GM12878 (cell line): ENCODE data around the gene SEC61A1. TPM values are rescaled to one million over a fixed set of nuclear protein-coding genes. Genes with fewer than 3 reads are reported as not detected.

Source experiments
- ATAC-seq: fragments of 200-7000 bp; cut with Tn5 transposase; 3 replicates; pipeline ENCODE4 v1.9.1; 2020; ENCODE audit warnings: mild to moderate bottlenecking, moderate library complexity
- BruUV-seq: library from RNA; stranded (reverse); fragments of 400-500 nt; replicated peaks from 2 replicates; lab custom pipeline; 2021; lab: Mats Ljungman, UMichigan
- CTCF ChIA-PET: fragments of 300-600 bp; sonication (Branson Sonifier 250); formaldehyde crosslinking; extraction: SDS; loops from one replicate; lab custom pipeline; 2021; ENCODE audit warnings: inconsistent platforms; lab: Yijun Ruan, JAX
- POLR2A ChIA-PET: fragments of 350-600 bp; formaldehyde crosslinking; extraction: SDS; loops from one replicate; lab custom pipeline; 2021; ENCODE audit warnings: inconsistent platforms; lab: Charles Lee
- RAD21 ChIA-PET: fragments of 300-600 bp; sonication (Branson Sonifier 250); formaldehyde crosslinking; loops from one replicate; lab custom pipeline; 2023; ENCODE audit warnings: antibody characterized with exemption; ENCODE audit not compliant: unreplicated experiment; lab: Charles Lee
- SMC1A ChIA-PET: fragments of 300-600 bp; sonication (Branson Sonifier 250); formaldehyde crosslinking; loops from one replicate; lab custom pipeline; 2023; ENCODE audit not compliant: unreplicated experiment, uncharacterized antibody; lab: Charles Lee
- DNase-seq: peaks from one replicate; pipeline ENCODE4 v3.0.0-alpha.2; 2011; ENCODE audit warnings: low read depth, low spot score
- FAIRE-seq: peaks from 3 replicates; lab custom pipeline; 2011; peaks lifted over from hg19 to GRCh38; lab: Jason Lieb, UNC
- H2AFZ ChIP-seq: 2 replicates; pipeline ENCODE4 v1.6.0; 2011; ENCODE audit warnings: low read depth, low read length, control low read depth; ENCODE audit not compliant: control insufficient read depth
- H3K27ac ChIP-seq: 2 replicates; pipeline ENCODE4 v1.5.1; 2011; ENCODE audit warnings: control low read depth; ENCODE audit not compliant: control insufficient read depth, insufficient read depth
- H3K27me3 ChIP-seq, 2 experiments: replicated peaks in 1 of 2; 2 replicates each; pipeline versions ENCODE4 v1.6.0 to v1.6.1; 2011; ENCODE audit warnings: low read length in 1 of 2; ENCODE audit not compliant: control insufficient read depth in 2 of 2, insufficient read depth in 2 of 2
- H3K36me3 ChIP-seq, 2 experiments: 2 replicates each; pipeline ENCODE4 v1.5.1; 2011; ENCODE audit warnings: low read length in 1 of 2; ENCODE audit not compliant: control insufficient read depth in 2 of 2, insufficient read depth in 2 of 2
- H3K4me1 ChIP-seq: 2 replicates; pipeline ENCODE4 v1.6.1; 2011; ENCODE audit warnings: mild to moderate bottlenecking, low read length, moderate library complexity, mixed read lengths; ENCODE audit not compliant: control insufficient read depth, insufficient read depth
- H3K4me2 ChIP-seq: 2 replicates; pipeline ENCODE4 v1.6.0; 2011; ENCODE audit warnings: control low read depth; ENCODE audit not compliant: control insufficient read depth, insufficient read depth
- H3K4me3 ChIP-seq: fragments of 200-600 bp; sonication (generic); 2 replicates; pipeline ENCODE4 v1.5.1; 2016
- H3K79me2 ChIP-seq: 2 replicates; pipeline ENCODE4 v1.6.0; 2011; ENCODE audit warnings: low read length; ENCODE audit not compliant: control insufficient read depth, insufficient read depth
- H3K9ac ChIP-seq: 2 replicates; pipeline ENCODE4 v1.8.0; 2011; ENCODE audit warnings: low read length, control low read depth, mixed read lengths; ENCODE audit not compliant: control insufficient read depth, insufficient read depth
- H3K9me3 ChIP-seq: replicated peaks from 3 replicates; pipeline ENCODE4 v1.5.1; 2011; ENCODE audit warnings: mild to moderate bottlenecking, low read length; ENCODE audit not compliant: control insufficient read depth, insufficient read depth
- H4K20me1 ChIP-seq: 2 replicates; pipeline ENCODE4 v1.6.0; 2011; ENCODE audit not compliant: control insufficient read depth, insufficient read depth
- ETV6 ChIP-seq, 2 experiments: fragments of 450-650 bp in 1 of 2; IDR thresholded peaks in 1 of 2; conservative IDR thresholded peaks in 1 of 2; 2 replicates each; pipeline ENCODE4 v1.6.1; 2014; ENCODE audit warnings: antibody characterized with exemption in 1 of 2, borderline replicate concordance in 1 of 2, low read depth in 1 of 2, mild to moderate bottlenecking in 1 of 2, moderate library complexity in 1 of 2
- HDAC6 ChIP-seq: fragments of 200-600 bp; sonication (generic); IDR thresholded peaks from one replicate; pipeline ENCODE4 v1.8.0; 2017; ENCODE audit warnings: antibody characterized with exemption; ENCODE audit not compliant: unreplicated experiment
- KAT2A ChIP-seq: conservative IDR thresholded peaks from 2 replicates; pipeline ENCODE4 v1.6.1; 2011; ENCODE audit warnings: low read depth, low read length; ENCODE audit not compliant: control insufficient read depth
- MXI1 ChIP-seq: fragments of 150-350 bp; IDR thresholded peaks from 2 replicates; pipeline ENCODE4 v1.6.1; 2011; ENCODE audit warnings: low read depth, mild to moderate bottlenecking, inconsistent platforms, low read length, improper control_type of control experiment
- NFIC ChIP-seq: IDR thresholded peaks from 2 replicates; pipeline ENCODE4 v1.6.1; 2012; ENCODE audit warnings: low read depth, mild to moderate bottlenecking, inconsistent platforms, low read length, moderate library complexity
- NR2C2 ChIP-seq: IDR thresholded peaks from 2 replicates; pipeline ENCODE4 v1.6.1; 2011; ENCODE audit warnings: borderline replicate concordance, low read depth; ENCODE audit not compliant: control insufficient read depth, insufficient read length
- POLR2AphosphoS2 ChIP-seq: IDR thresholded peaks from 2 replicates; pipeline ENCODE4 v1.6.1; 2011; ENCODE audit warnings: low read depth, mild to moderate bottlenecking, low read length, improper control_type of control experiment, moderate library complexity
- POLR2AphosphoS5 ChIP-seq: IDR thresholded peaks from 2 replicates; pipeline ENCODE4 v1.6.1; 2011; ENCODE audit warnings: mild to moderate bottlenecking, low read length, inconsistent platforms
- POU2F2 ChIP-seq: IDR thresholded peaks from 3 replicates; pipeline ENCODE4 v1.6.1; 2011; ENCODE audit warnings: low read depth, mild to moderate bottlenecking, low read length, borderline replicate concordance
- RAD51 ChIP-seq: fragments of 450-650 bp; IDR thresholded peaks from 2 replicates; pipeline ENCODE4 v1.6.1; 2016; ENCODE audit warnings: moderate library complexity, mild to moderate bottlenecking, inconsistent platforms
- RBBP5 ChIP-seq: fragments of 200-600 bp; sonication (generic); conservative IDR thresholded peaks from 2 replicates; pipeline ENCODE4 v1.6.1; 2016
- STAT1 ChIP-seq: fragments of 450-650 bp; conservative IDR thresholded peaks from 2 replicates; pipeline ENCODE4 v1.6.1; 2014; ENCODE audit warnings: antibody characterized with exemption, mild to moderate bottlenecking
- WGBS: methylation state at CpG from one replicate; pipeline ENCODE4 v1.1.6; 2016; ENCODE audit warnings: low lambda C conversion rate; ENCODE audit not compliant: insufficient replicate concordance, insufficient coverage; ENCODE audit errors: missing lambda C conversion rate; 5-methylcytosine and 5-hydroxymethylcytosine counted together
- in situ Hi-C: fragments of 300-500 bp; cut with MboI; formaldehyde crosslinking; loops from 9 replicates; pipeline ENCODE4 v1.14.3; 2018; ENCODE audit warnings: mixed read lengths
- intact Hi-C: fragments of 100-400 bp; cut with micrococcal nuclease; formaldehyde crosslinking; loops from one replicate; pipeline ENCODE4 v1.14.2; 2022; ENCODE audit not compliant: unreplicated experiment
- polyA plus RNA-seq, 11 experiments: library from polyadenylated mRNA; depleted of rRNA in 4 of 11; unstranded in 6 of 11; stranded (reverse) in 5 of 11; fragments of >200 nt; fragmentation: Nextera tagmentation in 4 of 11; fragmentation: Illumina TruSeq in 1 of 11; extraction: Ambion mirVana in 4 of 11; extraction: Trizol in 1 of 11; gene quantifications; 1 replicate in 1 of 11; 2 replicates in 10 of 11; pipeline versions ENCODE4 v1.2.1 to v1.2.3, GENCODE V29; 2011 to 2016; ENCODE audit warnings: inconsistent platforms in 2 of 11, missing spikeins in 2 of 11, low read depth in 1 of 11
- total RNA-seq, 4 experiments: library from RNA; depleted of rRNA in 3 of 4; stranded (reverse); fragments of >200 nt in 3 of 4; fragmentation: Illumina TruSeq in 1 of 4; extraction: Trizol in 1 of 4; gene quantifications; 2 replicates each; pipeline versions ENCODE4 v1.2.1 to v1.2.3, GENCODE V29; 2013 to 2021
- TF ChIP-seq, protein P1 (sequence below): fragments of 150-350 bp; IDR thresholded peaks from 2 replicates; pipeline ENCODE4 v1.6.1; 2016; ENCODE audit warnings: low read depth, low read length
- TF ChIP-seq, protein P2 (sequence below): fragments of 450-650 bp; IDR thresholded peaks from 2 replicates; pipeline ENCODE4 v1.6.1; 2017; ENCODE audit warnings: mild to moderate bottlenecking
- TF ChIP-seq, protein P3 (sequence below): fragments of 150-350 bp; IDR thresholded peaks from 2 replicates; pipeline ENCODE4 v1.6.1; 2014; ENCODE audit warnings: mild to moderate bottlenecking, low read depth, low read length

Gene SEC61A1
- total and polyA plus RNA-seq, 10 of the 15 experiments (the other 5 are each of a cell fraction or from before 2014, with no cell fraction given), result 5.2 to 265 (median 142) TPM

DNA sequence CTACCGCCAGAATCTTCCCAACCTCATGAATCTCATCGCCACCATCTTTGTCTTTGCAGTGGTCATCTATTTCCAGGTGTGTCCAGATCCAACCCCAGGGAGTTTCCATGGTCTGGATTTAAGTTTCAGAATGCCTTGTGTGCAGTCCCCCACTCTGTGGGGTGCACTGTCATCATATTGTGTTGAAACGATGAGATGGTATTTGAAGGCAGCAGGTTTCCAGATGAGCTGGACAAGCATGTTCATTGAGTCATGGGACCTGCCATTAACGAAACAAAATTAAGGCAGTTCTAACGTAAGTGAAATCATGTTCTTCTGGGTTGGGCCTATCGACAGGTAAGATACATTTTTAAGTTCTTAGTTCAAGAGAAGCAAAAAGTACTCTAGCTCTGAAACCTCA, 12.7 kb downstream of the SEC61A1 start:
- no peak overlapping the region for H3K4me2 ChIP-seq
- RAD21 ChIA-PET, result interaction anchor here (0.7 kb wide), 2 partner anchors 275 to 315 kb away, joined by 3 read pairs; no protein-coding TSS in a partner anchor
- no peak overlapping the region for H3K4me3 ChIP-seq
- H3K4me1 ChIP-seq, result no peaks in the 10 kb centered on the region
- intact Hi-C loops, result no loop called here
- peaks cover 3% of the 10 kb centered on the region; the same call in 1 of the 2 replicates for H4K20me1 ChIP-seq
- DNase-seq (no peak), FAIRE-seq (no peak)
- 77% methylated on average over 6 of the region's 6 CpGs for WGBS
- H2AFZ ChIP-seq, result no peak overlapping the region
- peaks cover 43 to 57% of the 10 kb centered on the region in 2 experiments for H3K36me3 ChIP-seq
- no peak overlapping the region for H3K27ac ChIP-seq
- CTCF ChIA-PET, result interaction anchor here (0.8 to 6.2 kb wide), 4 partner anchors 10 to 73 kb away, joined by 3 to 37 read pairs (median 4); no protein-coding TSS in a partner anchor
- BruUV-seq, result no TSS peak
- H3K27me3 ChIP-seq, result no peaks in the 10 kb centered on the region
- no peaks in the 10 kb centered on the region for H3K9me3 ChIP-seq
- TF ChIP-seq KAT2A (no peak), POU2F2 (no peak), RBBP5 (no peak), STAT1 (no peak), NR2C2 (no peak), MXI1 (no peak), HDAC6 (no peak), NFIC (no peak), RAD51 (no peak), POLR2AphosphoS5 (no peak), POLR2AphosphoS2 (no peak), ETV6 (conservative IDR thresholded peaks at IDR 0.05 in 1 of 2, IDR thresholded peaks at IDR 0.05 in 1 of 2; ENCODE audit: borderline replicate concordance in 1 of 2, low read depth in 1 of 2) (no peak)
- TF ChIP-seq, protein P1, sequence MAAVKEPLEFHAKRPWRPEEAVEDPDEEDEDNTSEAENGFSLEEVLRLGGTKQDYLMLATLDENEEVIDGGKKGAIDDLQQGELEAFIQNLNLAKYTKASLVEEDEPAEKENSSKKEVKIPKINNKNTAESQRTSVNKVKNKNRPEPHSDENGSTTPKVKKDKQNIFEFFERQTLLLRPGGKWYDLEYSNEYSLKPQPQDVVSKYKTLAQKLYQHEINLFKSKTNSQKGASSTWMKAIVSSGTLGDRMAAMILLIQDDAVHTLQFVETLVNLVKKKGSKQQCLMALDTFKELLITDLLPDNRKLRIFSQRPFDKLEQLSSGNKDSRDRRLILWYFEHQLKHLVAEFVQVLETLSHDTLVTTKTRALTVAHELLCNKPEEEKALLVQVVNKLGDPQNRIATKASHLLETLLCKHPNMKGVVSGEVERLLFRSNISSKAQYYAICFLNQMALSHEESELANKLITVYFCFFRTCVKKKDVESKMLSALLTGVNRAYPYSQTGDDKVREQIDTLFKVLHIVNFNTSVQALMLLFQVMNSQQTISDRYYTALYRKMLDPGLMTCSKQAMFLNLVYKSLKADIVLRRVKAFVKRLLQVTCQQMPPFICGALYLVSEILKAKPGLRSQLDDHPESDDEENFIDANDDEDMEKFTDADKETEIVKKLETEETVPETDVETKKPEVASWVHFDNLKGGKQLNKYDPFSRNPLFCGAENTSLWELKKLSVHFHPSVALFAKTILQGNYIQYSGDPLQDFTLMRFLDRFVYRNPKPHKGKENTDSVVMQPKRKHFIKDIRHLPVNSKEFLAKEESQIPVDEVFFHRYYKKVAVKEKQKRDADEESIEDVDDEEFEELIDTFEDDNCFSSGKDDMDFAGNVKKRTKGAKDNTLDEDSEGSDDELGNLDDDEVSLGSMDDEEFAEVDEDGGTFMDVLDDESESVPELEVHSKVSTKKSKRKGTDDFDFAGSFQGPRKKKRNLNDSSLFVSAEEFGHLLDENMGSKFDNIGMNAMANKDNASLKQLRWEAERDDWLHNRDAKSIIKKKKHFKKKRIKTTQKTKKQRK, result no peak
- TF ChIP-seq, protein P2, sequence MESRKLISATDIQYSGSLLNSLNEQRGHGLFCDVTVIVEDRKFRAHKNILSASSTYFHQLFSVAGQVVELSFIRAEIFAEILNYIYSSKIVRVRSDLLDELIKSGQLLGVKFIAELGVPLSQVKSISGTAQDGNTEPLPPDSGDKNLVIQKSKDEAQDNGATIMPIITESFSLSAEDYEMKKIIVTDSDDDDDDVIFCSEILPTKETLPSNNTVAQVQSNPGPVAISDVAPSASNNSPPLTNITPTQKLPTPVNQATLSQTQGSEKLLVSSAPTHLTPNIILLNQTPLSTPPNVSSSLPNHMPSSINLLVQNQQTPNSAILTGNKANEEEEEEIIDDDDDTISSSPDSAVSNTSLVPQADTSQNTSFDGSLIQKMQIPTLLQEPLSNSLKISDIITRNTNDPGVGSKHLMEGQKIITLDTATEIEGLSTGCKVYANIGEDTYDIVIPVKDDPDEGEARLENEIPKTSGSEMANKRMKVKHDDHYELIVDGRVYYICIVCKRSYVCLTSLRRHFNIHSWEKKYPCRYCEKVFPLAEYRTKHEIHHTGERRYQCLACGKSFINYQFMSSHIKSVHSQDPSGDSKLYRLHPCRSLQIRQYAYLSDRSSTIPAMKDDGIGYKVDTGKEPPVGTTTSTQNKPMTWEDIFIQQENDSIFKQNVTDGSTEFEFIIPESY, result no peak
- TF ChIP-seq, protein P3, sequence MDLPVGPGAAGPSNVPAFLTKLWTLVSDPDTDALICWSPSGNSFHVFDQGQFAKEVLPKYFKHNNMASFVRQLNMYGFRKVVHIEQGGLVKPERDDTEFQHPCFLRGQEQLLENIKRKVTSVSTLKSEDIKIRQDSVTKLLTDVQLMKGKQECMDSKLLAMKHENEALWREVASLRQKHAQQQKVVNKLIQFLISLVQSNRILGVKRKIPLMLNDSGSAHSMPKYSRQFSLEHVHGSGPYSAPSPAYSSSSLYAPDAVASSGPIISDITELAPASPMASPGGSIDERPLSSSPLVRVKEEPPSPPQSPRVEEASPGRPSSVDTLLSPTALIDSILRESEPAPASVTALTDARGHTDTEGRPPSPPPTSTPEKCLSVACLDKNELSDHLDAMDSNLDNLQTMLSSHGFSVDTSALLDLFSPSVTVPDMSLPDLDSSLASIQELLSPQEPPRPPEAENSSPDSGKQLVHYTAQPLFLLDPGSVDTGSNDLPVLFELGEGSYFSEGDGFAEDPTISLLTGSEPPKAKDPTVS, result no peak
- TF ChIP-seq, all 136 proteins: peak for 0
- no peaks in the 10 kb centered on the region for H3K79me2 ChIP-seq
- in situ Hi-C loops, result no loop called here
- POLR2A ChIA-PET, result interaction anchor here (3.2 kb wide), 1 partner anchor 9 kb away, joined by 18 read pairs; no protein-coding TSS in a partner anchor
- SMC1A ChIA-PET, result interaction anchor here (0.7 to 1.4 kb wide), 3 partner anchors 9 to 11 kb away, joined by 3 to 4 read pairs (median 3); no protein-coding TSS in a partner anchor
- no peak overlapping the region for H3K9ac ChIP-seq
- ATAC-seq, result no peak
